GDM1 (cell line): ENCODE data around the gene SMYD2.
A peak's percentile ranks its signal among the peaks of the same experiment; 100 is the strongest.
"Not testable (repeated sequence)": the region's sequence is repeated elsewhere in the genome, so short reads cannot be mapped to it uniquely, and the experiment has no call there.

Experiments used
- DNase-seq: peaks from one replicate; lab custom pipeline; 2025; lab: John Stamatoyannopoulos, UW

SMYD2 gene

GRCh38 chr1:214271995-214272731, 8.8 kb upstream of the SMYD2 start:
- DNase-seq: no peak

GRCh38 chr1:214272964-214273533, 7.9 kb upstream of the SMYD2 start:
- no peak for DNase-seq

- not testable (repeated sequence) for DNase-seq
Observed at GRCh38 chr1:214275700-214276099, 5.3 kb upstream of the SMYD2 start.

GRCh38 chr1:214276786-214277185, 4.2 kb upstream of the SMYD2 start:
- no peak for DNase-seq

GRCh38 chr1:214277704-214278635, 3.0 kb upstream of the SMYD2 start:
- no peak for DNase-seq

- DNase-seq: peak; percentile 48
Observed at GRCh38 chr1:214280386-214281020, 456 bp upstream of the SMYD2 start.

GRCh38 chr1:214281720-214282629, 1.0 kb downstream of the SMYD2 start:
- no peak for DNase-seq

GRCh38 chr1:214282630-214283242, 1.8 kb downstream of the SMYD2 start:
- no peak for DNase-seq

GRCh38 chr1:214285610-214286440, 4.9 kb downstream of the SMYD2 start:
- no peak for DNase-seq

GRCh38 chr1:214287884-214288283, 6.9 kb downstream of the SMYD2 start:
- no peak for DNase-seq

- no peak for DNase-seq
Observed at GRCh38 chr1:214289574-214290272, 8.8 kb downstream of the SMYD2 start.

- DNase-seq: no peak
Observed at GRCh38 chr1:214290424-214291037, 9.6 kb downstream of the SMYD2 start.

- DNase-seq: no peak
Observed at GRCh38 chr1:214292322-214292721, 11.4 kb downstream of the SMYD2 start.

- no peak for DNase-seq
Observed at GRCh38 chr1:214295934-214296333, 15.0 kb downstream of the SMYD2 start.

GRCh38 chr1:214296860-214297745, 16.1 kb downstream of the SMYD2 start:
- DNase-seq: no peak

GRCh38 chr1:214300149-214300780, 19.3 kb downstream of the SMYD2 start:
- no peak for DNase-seq

- no peak for DNase-seq
Observed at GRCh38 chr1:214301526-214301925, 20.6 kb downstream of the SMYD2 start.
